GM19324 (cell line): ENCODE results near the gene NECTIN1.

ENCODE experiments used
- ATAC-seq: cut with Tn5 transposase; IDR thresholded peaks from one replicate; pipeline ENCODE4 v1.9.1; 2021; ENCODE audit warnings: mild to moderate bottlenecking, moderate library complexity; ENCODE audit not compliant: unreplicated experiment, low FRiP score

Gene NECTIN1

DNA sequence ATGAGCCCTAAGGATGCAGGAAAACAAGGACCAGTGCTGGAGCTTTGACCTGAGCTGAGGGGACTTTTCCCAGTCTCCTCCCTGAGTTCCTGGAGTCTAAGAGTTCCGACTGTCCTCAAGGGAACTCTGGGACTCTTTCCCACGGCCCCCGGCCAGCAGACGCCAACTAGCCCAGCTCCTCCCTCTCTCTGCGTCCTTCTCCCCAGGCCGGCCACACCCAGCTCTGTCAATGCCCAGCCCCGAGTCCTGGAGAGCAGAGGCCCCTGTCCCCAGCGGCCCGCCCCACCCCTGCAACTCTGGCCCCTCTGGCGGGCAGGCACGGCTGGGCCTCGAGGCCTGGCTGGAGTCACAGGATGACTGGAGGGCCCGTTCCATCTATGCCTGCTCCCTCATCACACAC, 29.8 kb downstream of the NECTIN1 start:
- ATAC-seq: no peak

DNA sequence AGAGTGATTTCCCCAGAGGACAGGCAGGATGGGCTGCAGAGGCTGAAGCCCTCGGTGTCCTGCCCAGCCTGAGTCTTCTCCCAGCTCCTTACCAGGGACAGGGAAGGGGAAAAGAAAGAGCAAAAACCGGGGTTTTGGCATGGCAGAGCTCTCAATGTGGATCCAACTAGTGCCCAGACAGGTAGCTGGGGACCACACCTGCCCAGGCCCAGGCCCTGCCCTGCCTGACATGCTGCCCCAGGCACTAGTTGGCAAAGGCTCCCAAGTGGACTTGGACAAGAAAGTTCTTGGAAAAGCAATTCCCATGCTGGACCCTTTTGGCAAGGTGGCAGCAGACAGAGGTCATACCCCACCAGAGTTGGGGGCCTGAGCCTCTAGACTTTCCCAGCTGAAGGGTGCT, 31.1 kb downstream of the NECTIN1 start:
- ATAC-seq: no peak

DNA sequence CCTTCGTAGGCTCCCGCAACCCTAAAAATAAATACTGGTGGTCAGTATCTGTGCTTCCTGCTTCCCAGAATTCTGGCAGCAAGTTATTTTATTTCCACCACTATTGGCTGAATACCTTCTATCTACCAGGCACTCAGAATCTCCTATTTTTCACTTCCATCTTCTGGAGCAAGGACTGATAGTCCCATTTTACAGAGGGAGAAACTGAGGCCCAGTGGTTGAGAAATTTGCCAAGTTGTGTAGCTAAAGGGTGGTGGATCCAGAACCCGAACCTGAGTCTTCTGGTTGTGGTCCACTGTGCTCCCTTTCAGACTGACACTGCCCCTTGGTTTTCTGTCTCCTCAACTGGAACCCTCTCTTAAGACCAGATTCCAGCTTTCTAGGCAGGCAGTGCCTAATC, 31.6 kb downstream of the NECTIN1 start:
- no peak for ATAC-seq

DNA sequence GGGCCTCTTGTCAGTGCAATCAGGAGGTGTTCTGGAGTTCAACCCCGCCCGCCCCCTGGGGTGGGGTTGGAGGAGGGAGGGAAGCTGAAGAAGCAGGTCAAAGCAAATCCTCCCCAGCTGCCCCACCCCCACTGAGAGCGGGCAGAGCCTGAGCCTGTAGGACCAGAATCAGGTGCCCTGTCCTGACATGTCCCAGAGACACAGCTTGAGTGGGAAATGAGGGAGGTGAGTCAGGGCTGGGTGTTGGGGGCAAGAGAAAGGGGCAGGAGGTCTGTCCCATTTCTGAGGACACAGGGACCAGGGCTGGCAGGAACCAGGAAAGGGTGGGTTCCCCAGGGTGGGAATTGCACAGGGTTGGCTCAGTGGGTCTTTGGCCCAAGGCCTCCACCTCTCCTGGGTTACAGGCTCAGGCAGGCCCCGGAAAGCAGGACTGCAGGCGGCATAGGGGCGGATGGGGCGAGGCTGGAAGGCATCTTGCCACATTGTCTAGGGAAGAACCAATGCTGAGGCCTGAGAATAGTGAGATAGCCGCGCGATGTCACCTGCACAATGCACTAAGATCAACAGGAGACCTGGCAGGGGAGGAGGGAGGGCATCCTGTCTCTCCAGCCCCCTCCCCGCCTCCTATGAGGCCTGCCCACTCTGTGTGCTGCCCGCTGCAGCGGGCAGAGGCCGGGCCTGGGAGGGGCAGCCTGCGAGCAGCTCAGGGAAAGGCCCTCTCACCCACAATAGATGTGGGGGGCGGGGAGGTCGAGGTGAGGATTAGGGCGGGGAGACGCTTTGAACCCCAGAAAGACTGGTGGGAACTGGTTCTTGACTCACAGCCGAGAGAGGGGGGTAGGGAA, 32.4 kb downstream of the NECTIN1 start:
- ATAC-seq: no peak

DNA sequence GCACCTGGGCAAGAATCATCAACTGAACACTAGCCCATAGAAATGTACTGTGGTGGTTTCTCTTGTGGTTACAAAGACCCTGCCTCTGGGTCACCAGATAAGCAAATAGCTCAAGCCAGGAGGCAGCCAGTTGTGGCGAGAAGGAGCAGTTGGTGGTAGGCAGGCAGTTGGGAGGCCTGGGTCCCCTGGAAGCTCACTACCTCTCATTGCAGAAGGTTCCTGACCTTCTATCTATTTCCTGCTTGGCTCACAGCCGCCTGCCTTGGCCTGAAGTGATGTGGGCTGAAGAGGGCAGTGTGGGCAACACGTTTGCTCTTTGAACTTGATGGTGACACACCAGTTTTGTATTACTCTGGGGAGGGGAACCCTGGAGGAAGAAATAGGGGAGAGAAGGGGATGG, 34.7 kb downstream of the NECTIN1 start:
- ATAC-seq: no peak

DNA sequence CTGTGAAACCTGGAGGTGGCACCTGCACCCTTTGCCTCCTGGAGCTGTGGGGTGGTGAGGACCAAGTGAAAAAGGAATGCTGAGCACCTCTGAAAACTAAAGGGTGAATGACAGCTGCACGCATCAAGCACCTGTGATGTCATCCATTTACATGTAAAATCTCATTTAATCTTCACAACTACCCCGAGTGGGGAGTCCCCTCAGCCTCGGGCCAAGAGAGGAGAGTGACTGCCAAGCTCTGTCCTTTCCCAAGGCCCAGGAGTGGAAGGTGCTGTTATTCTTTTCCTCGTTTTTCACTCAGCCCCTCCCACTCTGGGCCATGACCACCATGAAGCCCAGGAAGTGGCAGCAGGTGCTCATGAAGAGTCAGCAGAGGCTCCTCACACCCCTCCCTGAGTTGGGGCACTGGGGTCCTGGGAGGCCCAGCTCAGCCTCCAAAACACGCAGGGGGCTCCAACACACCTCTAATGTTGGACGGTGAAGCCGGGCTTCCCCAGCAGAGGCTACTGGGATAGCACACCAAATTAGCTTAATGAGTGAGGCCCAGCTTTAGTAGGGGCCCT, 35.7 kb downstream of the NECTIN1 start:
- no peak for ATAC-seq

DNA sequence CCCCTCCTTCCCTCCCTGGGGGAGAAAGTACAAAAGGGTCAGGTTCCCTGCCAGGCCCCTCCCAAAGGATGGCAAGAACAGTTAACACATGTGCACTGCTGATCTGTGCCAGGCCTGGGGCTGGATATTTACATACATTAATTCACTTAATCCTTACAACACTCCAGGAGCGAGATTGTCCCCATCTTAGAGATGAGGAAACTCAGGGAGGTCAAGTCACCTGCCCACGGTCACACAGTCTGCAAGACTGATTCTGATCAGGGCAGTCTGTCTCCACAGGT, 36.5 kb downstream of the NECTIN1 start:
- no peak for ATAC-seq

DNA sequence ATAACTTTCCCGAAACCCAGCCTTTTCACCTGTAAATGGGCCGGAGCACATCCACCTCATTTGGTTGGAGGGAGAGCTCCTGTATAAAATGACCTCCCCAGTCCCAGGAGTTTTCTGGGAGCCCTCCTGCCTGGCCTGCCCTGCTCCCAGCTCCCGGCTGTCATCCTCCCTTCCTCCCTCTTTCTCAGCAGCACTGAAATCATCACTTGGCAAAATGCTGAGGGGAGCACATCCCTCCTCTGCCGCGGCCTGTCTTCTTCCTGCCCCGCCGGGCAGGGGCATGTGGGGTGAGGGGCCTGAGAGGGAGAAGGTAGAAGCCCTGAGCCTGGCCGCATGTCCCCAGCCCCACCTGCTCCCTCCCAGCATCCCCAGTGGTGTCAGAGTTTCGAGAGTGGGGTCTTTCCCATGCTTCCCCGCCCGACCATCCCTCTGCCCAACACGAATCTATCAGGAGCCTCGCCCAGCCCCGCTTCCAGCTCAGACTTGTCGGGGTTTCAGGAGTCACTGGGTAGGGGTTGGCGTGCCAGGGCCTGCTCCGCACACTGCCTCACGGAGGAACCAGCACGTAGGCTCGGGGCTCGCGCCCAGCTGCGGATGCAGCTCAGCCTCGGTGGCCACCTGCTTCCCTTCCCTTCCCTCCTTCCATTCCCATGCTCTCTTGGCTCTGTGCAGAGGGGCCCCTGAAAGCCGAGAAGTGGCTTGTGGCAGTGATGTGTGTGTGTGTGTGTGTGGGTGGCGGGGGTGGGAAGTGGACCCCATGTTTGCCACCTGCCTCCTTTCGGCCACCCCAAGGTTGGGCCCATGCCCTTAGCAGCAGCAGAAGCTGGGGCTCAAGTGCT, 37.1 kb downstream of the NECTIN1 start:
- ATAC-seq: no peak

DNA sequence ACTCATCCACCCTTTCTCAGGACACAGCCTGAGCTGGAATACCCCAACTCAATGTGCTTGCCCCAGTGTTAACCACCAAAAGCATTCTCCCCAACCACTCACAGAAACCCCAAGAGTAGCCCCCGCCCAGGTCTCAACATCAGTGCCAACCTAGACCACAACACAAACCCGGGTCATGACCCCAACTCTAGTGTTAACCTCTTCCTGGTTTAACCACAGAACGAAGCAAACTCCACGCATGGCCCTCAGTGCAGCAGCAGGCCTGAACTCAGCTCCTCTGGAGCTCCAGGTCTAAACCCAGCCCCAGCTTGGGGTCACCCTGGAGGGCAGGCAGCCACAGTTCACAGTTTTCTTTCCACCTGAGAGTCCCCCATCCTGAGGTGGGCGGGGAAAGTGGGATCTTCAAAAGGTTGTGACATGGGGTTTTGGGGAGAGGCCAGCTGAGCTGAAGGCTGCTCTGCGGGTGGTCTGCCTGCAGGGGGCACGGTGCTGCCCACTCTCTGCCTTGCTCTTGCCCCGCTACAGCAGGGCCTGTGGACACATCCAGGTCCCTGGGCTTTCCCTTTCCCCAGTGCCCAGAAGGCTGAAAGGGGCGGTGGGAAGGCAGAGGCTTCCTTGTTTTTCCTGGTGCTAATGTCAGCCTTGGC, 37.9 kb downstream of the NECTIN1 start:
- ATAC-seq: no peak

DNA sequence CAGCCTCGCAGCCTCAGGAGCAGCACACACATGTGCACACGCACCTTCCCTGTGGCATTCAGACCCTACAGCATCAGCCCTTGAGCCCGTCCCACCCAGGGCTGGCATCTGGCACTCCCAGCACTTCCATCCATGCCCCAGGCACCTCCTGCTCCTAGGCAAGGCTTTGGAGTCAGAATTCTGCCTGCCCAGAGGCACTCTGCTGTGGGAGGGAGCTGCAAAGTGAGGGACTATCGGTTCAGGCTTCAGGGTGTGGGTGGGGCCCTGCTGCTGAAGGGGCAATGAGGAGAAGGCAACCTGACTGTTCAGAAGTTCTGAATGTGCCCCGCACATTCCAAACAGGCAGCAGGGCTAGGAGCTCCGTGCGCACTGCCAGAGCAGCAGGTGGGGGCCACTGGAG, 39.7 kb downstream of the NECTIN1 start:
- no peak for ATAC-seq

DNA sequence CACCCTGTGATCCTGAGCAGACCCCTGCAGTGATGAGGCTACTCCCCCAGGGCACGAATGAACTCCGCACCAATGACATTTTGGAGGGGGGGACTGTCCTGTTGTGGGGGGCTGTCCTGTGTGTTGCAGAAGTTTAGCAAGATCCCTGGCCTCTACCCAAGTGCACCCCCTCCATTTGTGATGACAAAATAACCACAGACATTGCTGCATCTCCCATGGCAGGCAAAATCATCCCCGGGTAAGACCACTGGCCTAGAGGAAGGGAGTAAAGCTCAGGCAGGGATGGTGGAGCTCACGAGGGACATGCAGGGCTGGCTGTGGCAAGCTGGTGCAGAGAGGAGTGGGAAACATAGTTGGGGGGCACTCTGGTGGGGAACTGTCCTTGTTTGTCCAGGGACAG, 40.6 kb downstream of the NECTIN1 start:
- ATAC-seq: no peak

DNA sequence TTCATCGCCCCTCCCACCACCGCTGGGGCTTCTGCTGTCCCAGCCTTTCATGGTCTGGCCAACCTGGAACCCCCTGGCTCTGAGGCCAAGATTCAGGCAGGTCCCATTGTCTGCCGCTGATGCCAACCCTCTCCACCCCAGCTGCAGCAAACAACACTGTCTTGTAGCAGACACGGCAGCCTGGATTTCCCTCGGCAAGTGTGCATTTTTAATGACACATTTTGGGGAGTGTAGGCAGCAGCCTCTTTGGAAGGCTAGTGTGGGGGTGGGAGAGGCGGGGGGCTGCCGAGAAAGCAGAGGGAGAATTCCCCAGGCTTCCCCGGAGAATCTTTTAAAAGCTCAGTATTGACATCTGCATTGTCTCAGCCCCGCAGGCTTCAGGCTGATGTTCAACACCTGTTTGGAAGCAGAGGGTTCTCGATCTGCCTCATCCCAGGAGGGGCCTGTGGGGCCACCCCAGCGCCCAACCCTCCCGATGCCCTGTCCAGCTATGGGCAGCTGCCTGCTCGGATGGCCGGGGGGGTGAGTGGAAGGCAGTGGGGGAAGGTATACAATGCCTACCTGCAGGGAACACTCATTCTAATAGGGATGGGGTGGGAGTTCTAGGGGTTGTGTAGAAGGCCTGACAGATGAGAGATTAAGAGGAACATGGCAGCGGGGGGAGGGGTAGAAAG, 41.5 kb downstream of the NECTIN1 start:
- ATAC-seq: no peak

DNA sequence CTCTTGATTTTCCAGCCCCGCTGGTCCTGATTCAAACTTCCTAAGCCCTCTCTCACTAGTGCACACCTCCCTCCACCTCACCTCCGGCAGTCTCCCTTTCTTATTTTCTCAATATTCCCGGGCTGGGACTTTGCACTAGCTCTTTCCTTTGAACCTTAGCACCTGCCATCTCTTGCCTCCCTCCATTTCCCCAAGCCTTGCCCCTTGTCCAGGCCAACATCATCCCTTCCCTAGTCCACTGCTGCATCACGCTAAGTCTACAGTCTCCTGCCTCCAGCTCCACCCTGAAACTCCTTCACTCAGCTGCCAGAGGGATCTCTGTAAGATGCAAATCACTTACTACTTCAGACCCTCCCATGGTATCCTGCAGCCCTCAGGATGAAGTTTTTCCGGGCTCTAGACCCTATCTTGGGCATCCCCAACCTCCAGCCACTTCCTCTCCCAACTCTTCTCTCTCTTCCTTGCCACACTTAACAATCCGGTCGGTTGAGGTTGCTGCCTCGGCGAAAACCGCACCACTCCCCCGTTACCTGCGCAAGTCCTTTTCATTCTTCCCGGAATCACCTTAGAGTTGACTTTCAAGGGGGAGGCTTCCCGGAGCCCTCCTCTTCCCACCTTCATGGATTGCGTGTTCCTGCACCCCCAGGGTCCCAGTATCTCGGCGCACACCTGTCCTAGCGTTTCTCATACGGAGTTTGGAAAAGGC, 42.7 kb downstream of the NECTIN1 start:
- ATAC-seq: no peak

DNA sequence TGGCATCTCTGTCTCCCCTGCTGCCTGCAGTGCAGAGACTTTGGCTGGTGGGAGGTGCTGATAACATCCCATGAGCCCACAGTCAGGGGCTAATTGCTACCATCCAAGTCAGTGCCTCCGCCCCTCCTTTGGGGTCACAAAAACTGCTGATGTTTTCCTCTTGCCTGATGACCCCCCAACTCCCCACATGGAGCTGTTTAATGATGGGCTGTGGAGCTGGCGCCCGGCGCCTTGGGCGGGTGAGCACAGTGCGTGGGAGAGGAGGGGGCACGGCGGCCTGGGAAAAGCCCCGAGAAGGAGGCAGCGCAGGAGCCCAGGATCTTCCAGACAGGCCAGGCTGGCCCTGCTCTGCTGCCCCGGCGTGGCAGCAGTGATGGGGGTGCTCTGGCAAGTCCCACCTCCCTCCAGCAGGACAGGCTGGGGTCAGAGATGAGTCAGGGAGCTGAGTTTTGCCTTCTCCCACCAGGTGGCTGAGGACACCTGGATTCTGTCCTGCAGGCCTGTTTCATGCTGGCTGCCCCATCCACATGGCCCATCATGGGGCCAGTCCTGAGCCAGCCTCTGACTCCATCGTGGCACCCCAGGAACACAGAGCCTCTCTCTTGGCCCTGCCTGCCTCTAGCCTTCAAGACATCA, 43.8 kb downstream of the NECTIN1 start:
- no peak for ATAC-seq

DNA sequence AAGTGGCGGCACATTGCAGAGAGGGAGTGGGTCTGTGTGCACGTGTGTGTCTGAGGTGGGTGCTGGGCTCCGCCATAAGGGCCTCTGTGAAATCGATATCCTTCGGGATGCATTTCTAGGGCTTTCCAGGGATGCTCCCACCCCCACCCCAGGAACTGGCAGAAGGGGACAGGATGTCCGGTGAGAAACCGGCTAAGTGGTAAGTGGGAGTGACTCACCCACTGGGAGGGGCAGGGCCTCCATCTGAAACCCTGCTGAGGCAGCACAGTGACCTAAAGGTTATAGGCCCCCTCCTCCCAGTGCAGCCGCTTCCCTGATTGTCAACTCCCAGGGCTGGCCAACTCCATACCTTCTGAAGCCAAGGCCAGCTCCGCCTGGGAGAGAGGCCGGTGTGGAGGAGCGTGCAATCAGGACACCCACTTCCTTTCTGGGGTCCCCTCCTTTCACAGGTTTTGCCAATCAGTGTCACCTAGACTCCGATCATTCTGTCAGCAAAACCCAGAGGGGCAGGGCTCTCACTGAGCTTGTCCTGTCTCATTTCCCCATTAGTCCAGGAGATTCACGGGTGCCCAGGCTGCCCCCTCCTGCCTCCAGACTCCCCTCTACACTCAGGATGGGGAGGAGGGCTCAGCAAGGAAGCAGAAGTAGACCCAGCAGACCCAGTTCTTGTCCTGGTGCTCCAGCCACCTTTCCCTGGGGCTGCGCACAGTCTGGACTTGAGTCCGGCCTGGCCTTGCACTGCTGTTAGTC, 44.5 kb downstream of the NECTIN1 start:
- ATAC-seq: no peak

DNA sequence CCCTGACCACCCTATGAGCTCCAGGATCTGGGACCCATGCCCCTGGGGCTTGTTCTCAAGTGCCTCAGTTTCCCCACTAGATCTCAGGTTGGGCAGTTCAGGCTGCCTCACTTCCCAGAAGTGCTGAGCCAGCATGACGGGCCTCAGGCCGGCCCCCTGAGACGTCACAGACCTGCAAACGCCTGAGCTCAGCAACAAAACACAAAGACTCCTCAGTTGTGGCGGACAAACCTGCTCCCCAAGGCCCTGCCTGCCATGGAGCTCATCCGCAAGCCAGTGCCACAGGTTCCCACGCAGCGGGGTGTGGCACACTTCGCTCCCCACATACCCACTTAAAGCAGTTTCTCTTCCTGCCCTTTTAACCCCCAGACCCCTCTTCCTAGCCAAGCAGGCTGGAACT, 45.2 kb downstream of the NECTIN1 start:
- no peak for ATAC-seq

DNA sequence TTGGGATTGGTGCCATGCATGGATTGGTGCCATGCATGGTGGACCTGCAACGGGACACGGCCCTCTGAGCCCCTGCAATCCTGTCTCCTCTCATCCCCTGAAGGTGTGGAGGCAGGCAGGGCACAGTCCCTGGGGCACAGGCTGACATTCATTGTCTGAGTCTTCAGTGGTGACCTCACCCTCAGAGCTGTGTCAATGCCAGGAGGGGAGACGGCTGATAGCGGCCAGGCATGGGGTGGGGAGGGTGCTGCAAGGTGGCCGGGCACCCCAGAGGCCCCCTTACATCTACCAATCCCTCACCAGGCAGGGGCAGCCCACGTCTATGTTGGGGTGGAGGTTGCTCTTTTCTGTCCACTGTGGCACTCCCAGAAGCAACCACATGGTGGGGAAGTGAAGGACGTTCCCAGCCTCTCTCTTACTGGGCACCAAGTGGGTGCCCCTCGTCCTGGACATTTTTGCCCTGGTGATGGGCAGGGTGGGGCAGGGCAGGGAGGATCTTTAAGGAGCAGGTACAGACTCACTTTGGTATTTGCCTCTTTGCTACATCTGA, 47.6 kb downstream of the NECTIN1 start:
- ATAC-seq: no peak

DNA sequence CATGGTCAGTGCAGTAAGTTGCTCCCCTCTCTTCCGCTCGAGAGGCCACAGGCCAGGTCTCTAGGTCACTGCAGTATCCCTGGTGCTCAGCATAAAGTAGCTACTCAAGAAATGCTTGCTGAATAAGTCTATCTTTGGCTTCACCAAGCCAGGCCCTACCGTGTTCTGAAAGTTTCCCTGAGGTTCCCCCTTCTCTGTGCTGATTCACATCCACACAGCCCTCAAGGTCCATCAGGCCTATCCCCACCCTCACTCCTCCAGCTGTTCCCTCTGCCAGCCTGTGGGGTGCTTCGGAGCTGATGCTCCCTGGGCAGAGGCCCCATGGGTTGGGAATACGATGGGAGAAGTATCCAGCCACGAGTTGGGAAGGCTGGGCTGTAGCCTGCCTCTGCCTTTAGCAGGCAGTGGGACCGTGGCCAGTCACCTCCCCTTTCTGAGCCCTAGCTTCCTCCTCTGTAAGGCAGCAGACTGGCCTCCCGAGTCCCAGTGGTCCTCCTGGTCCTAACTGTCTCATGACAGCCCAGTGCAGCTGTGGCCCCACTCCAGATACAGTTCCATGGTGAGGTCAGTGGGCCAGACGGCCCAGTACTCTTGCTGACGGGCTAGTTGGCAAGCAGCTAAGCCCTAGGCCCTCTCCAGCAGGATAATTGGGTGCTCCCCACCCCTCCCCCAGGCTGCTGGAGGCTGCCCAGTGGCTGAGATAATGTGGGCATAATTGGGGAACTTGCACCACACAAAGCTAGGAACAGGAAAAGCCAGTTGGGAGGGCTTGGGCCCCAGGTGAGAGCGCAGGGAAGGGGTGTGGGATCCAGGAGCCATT, 48.2 kb downstream of the NECTIN1 start:
- ATAC-seq: no peak
